SKM-1 (cell line): ENCODE results near the gene TEX35.

Experiments used
- DNase-seq: peaks from one replicate; lab custom pipeline; 2025; ENCODE audit not compliant: unreplicated experiment; lab: John Stamatoyannopoulos, UW

Gene TEX35

DNA sequence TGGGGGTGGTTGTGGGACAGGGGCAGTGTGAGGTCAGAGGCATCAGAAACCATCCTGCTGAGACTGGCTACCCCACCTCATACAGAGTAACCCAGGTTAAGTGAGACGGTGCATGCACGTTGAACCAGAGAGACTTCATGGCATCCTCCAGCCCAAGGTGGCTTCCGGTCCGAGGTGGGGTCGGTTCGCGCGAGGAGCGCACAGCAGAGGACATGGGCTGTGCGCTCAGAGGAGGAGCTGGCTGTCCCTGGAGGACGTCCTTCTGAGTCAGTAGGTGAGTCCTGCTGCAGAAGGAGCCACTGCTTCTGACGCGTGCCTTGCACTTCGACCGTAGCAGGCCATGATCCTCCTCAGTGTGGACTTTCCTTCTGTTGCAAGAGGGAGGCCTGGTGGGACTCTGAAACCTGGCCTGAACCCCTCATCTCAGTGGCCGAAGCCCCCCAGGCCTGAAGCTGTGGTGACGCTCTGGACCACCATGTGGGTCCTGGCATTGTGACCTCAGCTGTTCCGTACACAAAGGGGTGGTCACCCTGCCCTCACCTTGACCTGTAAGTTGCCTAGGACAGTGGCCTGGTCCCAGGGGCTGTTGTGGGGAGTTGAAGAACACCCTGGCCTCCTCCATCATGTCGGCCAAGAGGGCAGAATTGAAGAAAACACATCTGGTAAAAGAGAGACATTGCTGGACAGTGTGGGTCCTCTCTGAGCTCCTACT, at the start of gene TEX35:
Gene TEX35 (plus strand): TSS at position 544 of the 712 bp plus-strand sequence. CDS start 80 bp downstream, at position 624.
- no peak for DNase-seq

DNA sequence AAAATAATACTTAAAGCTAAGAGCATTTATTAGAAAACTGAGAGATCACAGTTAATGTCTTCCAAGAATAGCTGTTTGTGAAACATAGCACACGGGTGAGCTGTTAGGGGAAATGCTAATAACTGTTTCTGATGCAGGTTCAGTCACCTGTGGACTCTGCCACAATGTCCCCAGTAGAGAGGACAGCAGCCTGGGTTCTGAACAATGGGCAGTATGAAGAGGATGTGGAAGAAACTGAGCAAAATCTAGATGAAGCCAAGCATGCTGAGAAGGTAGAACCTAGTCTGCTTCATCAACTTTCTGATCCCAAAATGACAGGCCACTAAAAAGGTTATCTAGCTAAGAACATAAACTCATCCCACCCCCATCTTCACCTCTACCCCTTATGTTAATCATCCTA, 48.8 kb upstream of the TEX35 start:
- no peak for DNase-seq

DNA sequence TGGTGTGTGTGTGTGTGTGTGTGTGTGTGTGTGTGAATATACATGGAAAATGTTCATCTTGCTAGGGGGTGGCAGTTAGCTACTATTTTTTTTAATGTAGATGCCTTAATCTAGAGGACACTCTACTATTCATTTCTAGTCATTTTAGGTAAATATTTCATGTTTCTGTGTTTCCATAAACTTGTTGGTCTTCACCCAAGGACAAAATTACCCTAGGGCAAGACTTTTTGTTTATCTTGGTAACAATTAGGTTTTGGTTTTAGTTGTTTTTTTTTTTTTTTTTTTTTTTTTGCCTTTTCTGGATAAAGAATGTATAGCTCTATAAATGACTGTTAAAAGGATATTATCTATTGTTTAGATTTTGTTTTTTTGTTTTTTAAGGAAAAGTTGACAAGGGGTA, 48.3 kb upstream of the TEX35 start:
- no peak for DNase-seq

DNA sequence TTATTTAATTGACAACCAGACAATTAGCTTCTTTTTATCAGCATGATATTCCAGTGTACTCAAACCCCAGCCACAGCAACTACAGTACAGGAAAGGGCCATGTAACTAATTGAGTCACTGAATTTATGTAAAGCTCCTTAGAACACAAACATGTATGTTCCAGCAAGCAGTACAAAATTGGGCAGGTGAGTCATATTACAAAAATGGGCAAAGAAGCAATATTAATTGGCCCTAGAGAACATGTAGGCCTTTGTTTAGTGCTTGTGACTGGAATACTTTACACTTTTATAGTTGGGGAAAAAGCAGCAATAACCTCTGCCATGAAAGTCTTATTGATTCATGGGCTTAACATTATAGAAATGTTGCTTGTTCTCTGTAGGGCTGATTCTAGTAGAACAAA, 47.9 kb upstream of the TEX35 start:
- no peak for DNase-seq

DNA sequence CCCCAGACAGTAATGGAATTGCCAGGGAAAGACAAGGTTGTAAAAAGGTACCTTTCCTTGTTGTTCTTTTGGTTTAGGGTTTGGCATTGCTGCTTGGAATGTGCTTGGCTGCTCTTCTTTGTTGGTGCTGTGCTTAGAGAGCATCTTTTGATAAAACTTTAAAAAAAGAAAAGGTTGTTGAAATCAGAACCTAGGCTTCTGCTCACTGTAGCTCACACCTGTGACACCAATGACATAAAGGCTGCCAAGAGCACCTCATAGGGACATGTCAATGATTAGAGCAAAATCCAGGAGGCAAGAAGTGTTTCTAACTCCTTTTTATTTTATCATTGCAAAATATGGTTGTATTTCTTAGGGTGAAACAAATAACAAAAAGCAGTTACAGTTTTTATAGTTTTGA, 45.1 kb upstream of the TEX35 start:
- no peak for DNase-seq

DNA sequence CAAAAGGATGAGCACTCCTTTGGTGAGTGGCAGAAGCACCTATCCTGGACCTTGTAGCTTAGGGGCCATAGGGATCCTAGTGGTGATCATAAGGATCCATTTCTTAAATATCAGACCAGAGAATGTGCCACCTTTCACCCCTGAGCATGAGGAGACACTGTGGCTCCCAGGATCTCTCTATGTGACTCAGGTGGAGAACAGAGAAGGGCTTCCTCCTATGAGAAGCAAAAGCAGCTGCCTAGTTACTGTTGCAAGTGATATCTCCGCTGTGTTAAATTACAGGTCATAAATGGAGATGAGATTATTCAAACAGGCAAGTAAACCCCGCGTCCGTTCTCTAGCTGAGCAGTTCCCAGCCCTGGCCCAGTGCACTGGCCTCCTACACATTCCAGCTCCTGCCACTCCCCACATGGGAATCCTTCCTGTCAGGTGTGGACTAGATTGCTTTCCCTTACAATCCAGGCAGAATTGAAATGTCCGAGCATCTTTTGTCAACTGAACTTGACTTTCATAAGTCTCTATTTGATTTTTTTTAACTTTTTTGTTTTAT, 42.4 kb upstream of the TEX35 start:
- DNase-seq: no peak

DNA sequence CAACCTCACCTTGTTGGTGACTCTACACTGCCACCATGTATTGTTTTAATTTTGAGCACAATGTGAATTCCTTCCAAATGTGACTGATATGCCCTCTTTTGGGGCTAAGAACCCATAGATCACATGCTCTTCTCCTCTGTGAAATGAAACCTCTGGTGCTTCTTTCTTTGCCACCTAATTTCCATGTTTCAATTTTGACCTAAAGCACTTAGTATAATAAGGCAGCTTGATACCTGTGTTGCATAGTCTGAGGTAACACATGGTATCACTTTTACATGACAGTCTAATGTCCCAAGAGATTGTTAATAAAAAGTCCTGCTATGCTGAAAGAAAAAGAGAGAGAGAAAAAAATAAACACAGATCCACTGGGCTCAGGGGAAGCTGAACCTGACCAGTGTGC, 40.4 kb upstream of the TEX35 start:
- DNase-seq: no peak

DNA sequence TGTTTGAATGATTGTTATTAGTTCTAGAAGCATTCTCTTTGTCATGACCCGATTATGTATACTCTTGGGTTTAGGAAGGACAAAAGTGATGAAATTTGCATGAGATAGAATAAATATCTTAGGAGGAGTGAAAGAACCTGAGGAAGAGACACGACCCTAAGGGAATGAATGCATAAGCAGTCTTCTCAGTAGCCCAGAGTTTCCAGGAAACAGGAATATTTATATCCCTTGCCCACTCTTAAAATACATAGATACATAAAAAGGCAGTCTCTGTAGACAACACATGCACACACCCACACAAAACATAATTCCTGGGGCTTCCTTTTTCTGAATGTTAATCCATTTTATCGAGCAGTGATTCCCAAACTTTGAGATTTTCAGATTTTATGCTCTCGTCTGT, 35.5 kb upstream of the TEX35 start:
- DNase-seq: no peak

DNA sequence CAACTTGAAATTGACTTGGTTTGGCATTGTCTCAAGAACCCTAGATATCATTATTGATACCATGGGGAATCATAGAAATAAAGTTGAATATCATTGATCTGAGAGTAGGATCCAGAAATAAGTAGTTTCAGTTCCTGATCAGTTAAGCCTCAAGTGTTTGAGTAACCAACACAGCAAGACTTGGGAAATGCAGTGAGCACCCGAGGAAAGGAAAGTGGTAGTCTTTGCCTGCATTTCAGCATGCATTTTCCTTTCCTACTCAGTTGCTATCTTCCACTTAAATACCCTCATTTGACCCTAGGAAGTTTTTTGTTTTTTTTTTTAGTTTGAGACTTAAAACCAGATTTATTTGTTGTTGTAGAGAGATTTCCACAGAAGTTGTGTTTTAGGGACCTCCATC, 35.1 kb upstream of the TEX35 start:
- DNase-seq: no peak

DNA sequence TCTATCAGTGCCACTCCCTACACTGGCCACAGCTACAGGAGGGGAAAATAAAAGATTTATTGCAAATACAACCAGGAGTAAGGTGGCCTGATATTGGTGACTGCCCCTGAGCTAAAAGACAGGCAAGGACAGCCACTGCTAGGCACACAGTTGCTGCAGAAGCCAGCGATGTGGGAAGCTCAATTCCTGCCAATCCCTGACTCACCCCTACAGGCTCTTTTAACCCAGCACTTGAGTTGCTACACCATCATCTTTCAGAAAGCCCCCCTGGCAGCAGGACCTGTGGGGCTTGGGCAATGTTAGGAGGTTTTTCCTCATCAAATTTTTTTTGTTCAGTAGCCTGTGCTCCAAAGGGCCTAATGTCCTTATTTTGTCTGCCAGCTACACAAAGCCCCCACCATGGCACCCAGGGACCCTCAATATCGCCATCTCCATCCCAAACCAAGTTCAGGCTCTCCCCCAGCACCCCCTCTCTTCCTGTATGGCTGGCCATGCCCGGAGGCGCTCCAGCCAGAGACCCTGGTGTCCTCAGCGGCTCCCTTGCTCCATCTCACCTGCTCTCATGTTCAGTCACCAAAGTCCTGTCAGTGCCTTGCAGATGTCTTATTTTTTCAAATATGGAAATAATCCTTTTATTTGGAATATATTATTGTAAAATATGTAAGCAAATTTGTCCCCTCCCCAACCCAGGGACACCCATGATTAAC, 29.5 kb upstream of the TEX35 start:
- no peak for DNase-seq

DNA sequence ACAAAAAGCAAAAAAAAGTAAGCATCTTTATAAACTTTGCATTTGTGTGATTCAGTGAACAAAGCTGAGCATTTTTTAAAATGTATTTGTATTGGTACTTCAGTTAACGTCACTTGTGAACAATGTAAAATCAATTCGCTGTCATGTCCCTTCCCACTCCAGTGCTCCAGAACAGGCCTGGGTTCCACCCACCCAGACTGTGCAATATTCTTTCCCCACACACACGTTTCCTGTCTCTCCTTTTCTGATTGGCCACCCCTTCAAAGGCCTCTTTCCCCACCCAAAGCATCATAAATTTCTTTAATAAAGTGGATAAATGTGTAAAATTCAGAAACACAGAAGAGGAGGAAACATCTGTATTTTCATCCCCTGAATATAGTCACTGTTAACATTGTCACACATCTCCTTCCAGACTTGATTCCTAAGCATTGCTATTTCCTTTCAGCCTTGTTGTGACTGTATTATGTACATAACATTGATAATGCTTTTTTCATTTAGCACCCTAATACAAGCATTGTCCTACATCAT, 28.1 kb upstream of the TEX35 start:
- DNase-seq: no peak

DNA sequence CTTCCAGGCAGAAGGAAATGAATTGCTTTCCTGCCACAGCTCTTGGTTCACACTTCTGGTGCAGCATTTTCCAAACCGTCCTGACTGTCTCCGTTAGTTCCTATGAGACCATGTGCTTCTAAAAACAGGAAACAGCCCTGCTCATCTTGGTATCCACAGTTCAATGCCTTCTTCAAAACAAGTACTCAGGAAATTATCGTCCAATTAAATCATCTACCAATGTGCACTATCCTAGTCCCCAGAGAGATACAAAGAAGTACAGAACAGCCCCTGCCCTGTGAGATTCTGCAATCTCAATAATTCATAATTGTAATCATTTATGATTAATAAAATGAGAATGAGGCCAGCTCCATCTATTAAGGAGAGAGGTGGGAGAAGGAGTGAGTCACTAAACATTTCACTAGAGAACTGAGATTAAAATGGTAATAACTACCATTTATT, 27.3 kb upstream of the TEX35 start:
- no peak for DNase-seq

DNA sequence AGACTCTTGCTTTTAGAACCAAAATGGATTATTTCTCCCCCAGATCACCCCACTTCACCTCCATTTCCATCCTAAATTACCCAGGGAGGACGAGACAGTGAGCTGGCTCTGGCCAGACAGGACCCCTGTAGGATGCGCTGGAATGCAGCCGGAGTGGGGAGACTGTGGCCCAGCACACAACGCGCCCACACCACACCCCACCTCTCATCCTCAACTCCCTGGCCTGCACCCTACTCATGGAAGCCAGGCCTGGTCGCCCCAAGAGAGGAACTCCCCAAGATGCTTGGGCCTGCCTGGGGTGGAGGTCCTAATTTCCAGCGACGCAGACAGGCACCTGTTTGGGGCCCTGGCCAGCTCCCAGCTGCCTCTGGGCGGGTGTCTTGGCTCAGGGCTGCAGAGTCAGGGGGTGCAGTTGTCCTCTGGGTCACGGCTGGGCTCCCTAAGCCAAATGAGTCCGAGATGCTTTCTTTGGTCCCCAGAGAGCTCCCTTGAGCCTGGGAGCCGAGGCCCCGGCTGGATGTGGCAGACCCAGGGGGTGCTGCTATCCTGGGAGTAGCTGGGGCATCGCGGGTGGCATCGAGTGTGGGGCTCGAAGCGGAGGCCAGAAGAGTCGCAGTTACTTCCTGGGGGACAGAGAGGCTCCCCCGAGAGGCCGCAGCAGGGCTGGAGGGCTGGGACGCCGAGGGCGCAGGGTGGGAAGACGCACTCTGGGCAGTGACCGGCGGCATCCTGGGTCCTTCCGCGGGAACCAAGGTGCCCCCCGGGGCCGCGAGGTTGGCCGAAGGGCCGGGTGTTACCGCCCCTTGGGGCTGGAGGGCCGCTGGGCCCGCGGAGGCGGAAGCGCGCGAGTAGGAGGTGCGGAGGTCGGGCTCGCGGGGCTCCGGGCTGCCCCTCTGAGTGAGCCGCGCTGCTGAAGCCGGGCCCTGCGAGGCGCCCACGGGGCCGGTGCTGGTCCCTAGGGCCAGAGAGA, 26.5 kb upstream of the TEX35 start:
- DNase-seq: no peak

DNA sequence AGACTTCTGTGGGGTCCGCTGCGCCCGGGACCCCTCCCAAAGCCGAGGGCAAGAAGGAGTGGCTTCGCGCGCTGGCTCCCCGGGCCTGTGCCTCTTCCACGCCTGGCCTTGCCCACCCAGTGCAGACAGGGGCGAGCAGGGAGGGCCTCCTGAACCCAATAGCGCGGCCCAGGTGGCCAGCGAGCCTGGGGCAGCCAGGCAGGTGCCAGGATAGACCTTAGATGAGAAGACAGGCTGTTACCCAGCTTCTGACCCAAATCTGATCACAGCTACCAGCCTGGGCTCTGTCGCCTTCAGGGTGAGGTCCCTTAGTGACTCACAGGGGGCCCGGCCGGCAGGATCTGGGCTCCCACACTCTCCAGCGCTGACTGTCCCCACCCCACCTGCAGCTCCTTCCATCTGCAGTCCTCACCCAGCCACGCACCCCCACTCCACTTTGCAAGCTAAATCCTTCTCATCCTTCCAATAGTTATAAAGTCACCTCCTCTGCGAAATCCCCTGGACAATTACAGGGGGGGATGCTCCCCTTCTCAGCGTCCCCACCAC, 25.8 kb upstream of the TEX35 start:
- no peak for DNase-seq

DNA sequence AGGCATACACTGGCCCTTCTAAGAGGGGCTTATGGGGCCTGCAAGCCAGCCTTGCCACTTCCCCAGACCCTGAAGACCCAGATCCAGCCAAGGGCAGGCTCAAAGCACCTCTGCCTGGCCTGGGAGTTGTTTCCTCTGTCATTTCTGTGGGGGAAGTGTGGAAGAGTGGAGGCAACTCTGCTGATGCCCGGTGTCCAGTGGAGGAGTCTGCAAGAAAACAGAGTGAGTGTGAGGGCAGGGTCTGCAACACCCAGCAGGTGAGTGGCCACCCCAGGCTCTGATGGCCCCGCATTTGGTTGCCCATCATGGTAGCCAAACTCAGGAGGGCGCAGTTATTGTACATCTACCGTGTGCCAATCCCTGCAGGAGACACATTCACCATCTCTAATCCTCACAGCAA, 24.5 kb upstream of the TEX35 start:
- DNase-seq: no peak

DNA sequence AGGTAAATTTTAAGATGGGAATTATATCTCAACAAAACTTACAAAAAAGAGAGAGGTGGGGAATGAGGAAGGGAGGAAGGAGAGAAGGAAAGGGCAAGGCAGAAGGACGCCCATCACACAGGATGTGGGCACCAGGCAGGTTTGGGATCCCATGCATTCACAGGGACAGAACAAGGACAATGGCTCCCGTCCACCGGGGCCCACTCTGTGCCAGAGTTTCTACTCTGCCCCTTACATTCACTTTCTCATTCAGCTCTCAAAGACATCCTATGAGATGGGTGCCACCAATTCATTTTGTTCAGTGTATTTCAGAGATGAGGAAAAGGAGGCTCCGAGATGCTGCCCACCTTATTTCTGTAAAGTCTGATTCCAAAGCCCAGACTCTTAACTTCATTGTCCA, 23.5 kb upstream of the TEX35 start:
- DNase-seq: no peak

DNA sequence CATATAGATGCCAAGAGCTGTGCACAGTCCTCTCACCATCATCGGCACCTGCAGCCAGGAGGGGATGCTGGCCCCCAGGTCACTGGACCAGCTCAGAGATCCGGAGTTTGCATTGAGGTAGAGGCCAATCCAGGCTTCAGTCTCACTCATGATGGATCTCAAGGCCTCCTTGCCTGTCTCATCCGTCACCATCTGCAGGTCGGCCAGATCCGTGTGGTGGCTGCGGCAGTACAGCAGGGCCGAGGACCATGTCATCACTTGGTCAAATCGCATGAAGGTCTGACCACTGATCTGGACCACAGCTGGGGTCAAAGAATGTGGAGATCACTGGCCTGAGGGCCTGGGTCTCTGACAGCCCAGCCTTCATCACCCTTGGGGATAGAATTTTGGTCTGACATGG, 22.8 kb upstream of the TEX35 start:
- no peak for DNase-seq

DNA sequence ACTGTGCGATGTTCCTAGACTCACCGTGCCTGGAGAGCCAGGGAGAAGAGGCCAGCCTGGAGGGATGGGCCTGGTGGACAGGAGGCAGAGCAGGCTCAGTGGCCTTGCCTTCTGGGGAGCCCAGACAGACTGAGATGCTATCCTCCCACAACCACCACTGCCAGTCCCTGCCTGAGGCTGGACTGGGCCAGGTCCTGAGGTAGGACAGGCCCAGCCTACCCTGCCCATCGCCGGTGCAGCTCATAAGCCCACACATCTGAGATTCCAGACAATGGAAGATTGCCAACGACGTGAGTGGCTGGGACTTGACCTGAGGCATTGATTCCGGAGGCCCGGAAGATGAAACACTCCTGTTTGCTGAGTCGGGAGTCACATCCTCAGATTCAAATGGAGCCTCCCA, 21.9 kb upstream of the TEX35 start:
- no peak for DNase-seq

DNA sequence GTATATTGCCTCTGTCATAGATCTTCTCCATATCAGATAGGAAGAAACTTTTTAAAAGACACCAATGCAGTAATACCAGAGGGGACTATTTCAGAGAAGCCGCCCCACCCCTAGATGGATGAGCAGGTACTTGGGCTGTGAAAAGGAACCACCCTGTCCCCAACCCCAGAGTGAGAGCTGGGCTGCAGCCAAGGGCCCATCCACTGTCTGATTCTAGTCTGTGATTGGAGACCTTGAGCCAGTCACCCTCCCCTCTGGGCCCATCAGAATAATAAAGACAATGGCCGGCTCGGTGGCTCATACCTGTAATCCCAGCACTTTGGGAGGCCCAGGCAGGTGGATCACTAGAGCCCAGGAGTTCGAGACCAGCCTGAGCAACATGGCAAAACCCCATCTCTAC, 21.2 kb upstream of the TEX35 start:
- no peak for DNase-seq

DNA sequence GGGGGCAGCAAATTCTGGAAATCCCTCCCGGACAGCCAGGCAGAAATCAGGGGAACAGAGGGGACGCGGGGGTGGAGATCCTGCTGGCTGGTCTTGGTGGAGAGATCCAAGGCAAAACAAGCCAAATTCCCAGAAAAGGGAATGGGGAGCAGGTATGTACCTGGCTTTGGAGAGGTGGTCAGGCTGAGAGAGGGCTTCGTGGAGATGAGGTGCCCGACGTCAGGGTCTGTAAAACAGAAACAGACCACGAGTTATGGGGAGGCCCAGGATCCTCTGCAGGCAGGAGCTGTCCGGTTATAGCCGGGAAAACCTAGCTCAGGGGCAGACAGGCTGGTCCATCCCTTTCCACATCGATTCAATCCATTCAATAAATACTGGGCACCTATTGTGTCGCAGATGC, 20.6 kb upstream of the TEX35 start:
- no peak for DNase-seq

DNA sequence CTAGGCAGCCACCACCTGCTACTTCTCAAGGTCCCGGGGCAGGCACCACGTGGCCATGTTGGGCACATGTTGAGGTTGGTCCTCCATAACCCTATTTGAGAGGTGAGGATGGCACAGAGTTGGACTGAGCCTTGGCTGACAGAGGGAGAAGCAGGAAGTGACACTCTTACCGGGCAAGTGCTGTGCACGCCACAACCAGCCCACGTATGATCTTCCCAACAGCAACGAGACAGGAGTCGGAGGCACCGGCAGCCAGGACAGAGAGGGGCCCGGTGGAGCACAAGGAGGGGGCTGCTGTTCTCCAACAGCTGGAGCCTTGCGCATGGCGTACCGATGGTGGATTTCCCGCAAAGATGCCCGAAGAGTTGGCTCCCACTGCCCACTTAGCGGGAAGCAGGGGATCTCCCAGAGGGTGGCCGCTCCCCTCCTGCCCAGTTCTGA, 19.6 kb upstream of the TEX35 start:
- DNase-seq: no peak
